ENCODE data around the gene ZYG11B.
"Not testable (repeated sequence)": the region's sequence is repeated elsewhere in the genome, so short reads cannot be mapped to it uniquely, and the experiment has no call there.

Gene ZYG11B

GRCh38 chr1:52756020-52756419 is 29.8 kb downstream of the ZYG11B start:
- DNase-seq (ENCODE audit: low read depth): no peak

GRCh38 chr1:52759908-52760307 is 33.7 kb downstream of the ZYG11B start:
- no peak for DNase-seq (ENCODE audit: low read depth)

GRCh38 chr1:52767596-52768280 is 41.5 kb downstream of the ZYG11B start:
- no peak for DNase-seq (ENCODE audit: low read depth)

GRCh38 chr1:52769346-52770033 is 43.2 kb downstream of the ZYG11B start:
- no peak for DNase-seq (ENCODE audit: low read depth)

- DNase-seq (ENCODE audit: low read depth): no peak
These were observed 45.1 kb downstream of the ZYG11B start for GRCh38 chr1:52771384-52771783.

GRCh38 chr1:52786148-52786547 is 59.9 kb downstream of the ZYG11B start:
- no peak for DNase-seq (ENCODE audit: low read depth)

- not testable (repeated sequence) for DNase-seq (ENCODE audit: low read depth)
These were observed 64.2 kb downstream of the ZYG11B start for GRCh38 chr1:52790429-52790828.

- no peak for DNase-seq (ENCODE audit: low read depth)
These were observed 65.8 kb downstream of the ZYG11B start for GRCh38 chr1:52792036-52792435.

- DNase-seq (ENCODE audit: low read depth): not testable (repeated sequence)
These were observed 67.5 kb downstream of the ZYG11B start for GRCh38 chr1:52793717-52794116.

- DNase-seq (ENCODE audit: low read depth): no peak
These were observed 69.2 kb downstream of the ZYG11B start for GRCh38 chr1:52795464-52795863.

GRCh38 chr1:52798331-52798730 is 72.1 kb downstream of the ZYG11B start:
- DNase-seq (ENCODE audit: low read depth): no peak

- no peak for DNase-seq (ENCODE audit: low read depth)
These were observed 74.8 kb downstream of the ZYG11B start for GRCh38 chr1:52801011-52801410.

GRCh38 chr1:52804083-52804482 is 77.8 kb downstream of the ZYG11B start:
- DNase-seq (ENCODE audit: low read depth): not testable (repeated sequence)

- DNase-seq (ENCODE audit: low read depth): no peak
These were observed 88.2 kb downstream of the ZYG11B start for GRCh38 chr1:52814465-52814864.

- DNase-seq (ENCODE audit: low read depth): not testable (repeated sequence)
These were observed 94.6 kb downstream of the ZYG11B start for GRCh38 chr1:52820830-52821229.

GRCh38 chr1:52825868-52826267 is 99.6 kb downstream of the ZYG11B start:
- DNase-seq (ENCODE audit: low read depth): no peak

- no peak for DNase-seq (ENCODE audit: low read depth)
These were observed 108.5 kb downstream of the ZYG11B start for GRCh38 chr1:52834798-52835197.

- DNase-seq (ENCODE audit: low read depth): no peak
These were observed 109.8 kb downstream of the ZYG11B start for GRCh38 chr1:52836035-52836434.

GRCh38 chr1:52839175-52839574 is 112.9 kb downstream of the ZYG11B start:
- DNase-seq (ENCODE audit: low read depth): not testable (repeated sequence)

GRCh38 chr1:52842643-52843310 is 116.5 kb downstream of the ZYG11B start, which contains the start of gene ZYG11A:
Gene ZYG11A, plus strand, starts transcription at chr1:52842760. Its CDS starts 124 bp downstream, at chr1:52842884.
- DNase-seq (ENCODE audit: low read depth): peak; percentile 43

- not testable (repeated sequence) for DNase-seq (ENCODE audit: low read depth)
These were observed 118.9 kb downstream of the ZYG11B start for GRCh38 chr1:52845119-52845518.

GRCh38 chr1:52848423-52848822 is 122.2 kb downstream of the ZYG11B start:
- DNase-seq (ENCODE audit: low read depth): no peak

GRCh38 chr1:52850951-52851350 is 124.7 kb downstream of the ZYG11B start:
- DNase-seq (ENCODE audit: low read depth): no peak
